Brain microvascular endothelial cell (primary cell): Measurements from ENCODE around the gene NISCH.

Experiments
- DNase-seq: peaks from one replicate; pipeline ENCODE4 v3.0.0-alpha.2; 2020
- H3K27ac ChIP-seq: fragments of 250-450 bp; sonication (Bioruptor Pico); 2 replicates; pipeline ENCODE4 v1.5.1; 2020; ENCODE audit warnings: mild to moderate bottlenecking, moderate library complexity
- H3K27me3 ChIP-seq: fragments of 250-450 bp; sonication (Bioruptor Pico); replicated peaks from 2 replicates; pipeline ENCODE4 v1.5.1; 2020; ENCODE audit warnings: mild to moderate bottlenecking
- H3K36me3 ChIP-seq: fragments of 250-450 bp; sonication (Bioruptor Pico); replicated peaks from 2 replicates; pipeline ENCODE4 v1.5.1; 2020; ENCODE audit warnings: mild to moderate bottlenecking
- H3K4me3 ChIP-seq: 2 replicates; pipeline ENCODE4 v1.5.1; 2011; ENCODE audit warnings: low read depth, mild to moderate bottlenecking, control low read depth, low read length, moderate library complexity
- CTCF ChIP-seq: IDR thresholded peaks from 2 replicates; pipeline ENCODE4 v1.5.1; 2011; ENCODE audit warnings: low read depth, mild to moderate bottlenecking, moderate library complexity, low read length, control low read depth, inconsistent platforms; ENCODE audit errors: missing control alignments
- in situ Hi-C: cut with HindIII; loops from 2 replicates; pipeline ENCODE4 v1.10.0; 2017; ENCODE audit warnings: low sequenced_read_pairs, low pct_ligation_motif_present

NISCH gene

GRCh38 chr3:52415800-52416199 lies 39.6 kb upstream of the NISCH start:
- in situ Hi-C loops = no loop called here

GRCh38 chr3:52420388-52420787 lies 35.0 kb upstream of the NISCH start:
- no peak for TF ChIP-seq CTCF
- DNase-seq = no peak
- in situ Hi-C loops = no loop called here
- no peak overlapping the region for H3K27ac ChIP-seq
- no peaks in the 10 kb centered on the region for H3K27me3 ChIP-seq
- no peaks in the 10 kb centered on the region for H3K36me3 ChIP-seq
- no peak overlapping the region for H3K4me3 ChIP-seq

More at GRCh38 chr3:52415800-52416199, 39.6 kb upstream of the NISCH start:
- no peaks in the 10 kb centered on the region for H3K36me3 ChIP-seq
- no peaks in the 10 kb centered on the region for H3K27me3 ChIP-seq
- DNase-seq = no peak
- H3K4me3 ChIP-seq = no peak overlapping the region
- no peak for TF ChIP-seq CTCF
- no peak overlapping the region for H3K27ac ChIP-seq

GRCh38 chr3:52422669-52423068 lies 32.7 kb upstream of the NISCH start:
- H3K27me3 ChIP-seq = no peaks in the 10 kb centered on the region
- no peaks in the 10 kb centered on the region for H3K36me3 ChIP-seq
- in situ Hi-C loops = no loop called here
- H3K27ac ChIP-seq = no peak overlapping the region
- no peak overlapping the region for H3K4me3 ChIP-seq
- no peak for TF ChIP-seq CTCF
- no peak for DNase-seq

GRCh38 chr3:52423173-52423572 lies 32.2 kb upstream of the NISCH start:
- Histone ChIP-seq H3K36me3 (no peaks in the 10 kb centered on the region), H3K27ac (no peak overlapping the region), H3K4me3 (no peak overlapping the region), H3K27me3 (no peaks in the 10 kb centered on the region)
- TF ChIP-seq CTCF = no peak
- DNase-seq = no peak
- in situ Hi-C loops = no loop called here

GRCh38 chr3:52428151-52429005 lies 27.0 kb upstream of the NISCH start:
- H3K4me3 ChIP-seq = no peak overlapping the region
- peak; percentile 86 for TF ChIP-seq CTCF

More at GRCh38 chr3:52428151-52429005, 27.0 kb upstream of the NISCH start:
- Histone ChIP-seq H3K27me3 (no peaks in the 10 kb centered on the region), H3K36me3 (no peaks in the 10 kb centered on the region), H3K27ac (no peak overlapping the region)
- peak; percentile 70 for DNase-seq
- in situ Hi-C loops = no loop called here
